ENCODE measurements around the gene POM121L2.

POM121L2 gene

GRCh38 chr6:27352850-27353249 lies 40.8 kb upstream of the POM121L2 start:
- TF ChIP-seq EZH2phosphoT487 (IDR thresholded peaks at IDR 0.05; ENCODE audit: borderline replicate concordance), result no peak
- H3K9ac ChIP-seq (ENCODE audit: low read depth, low read length, poor library complexity, severe bottlenecking), result no peak overlapping the region
- H2AFZ ChIP-seq (ENCODE audit: low read length), result no peak overlapping the region
- H3K4me3 ChIP-seq (ENCODE audit: low read length, poor library complexity, severe bottlenecking), result no peak overlapping the region
- H3K79me2 ChIP-seq (ENCODE audit: insufficient read depth, low read length), result no peaks in the 10 kb centered on the region
- H3F3A ChIP-seq (ENCODE audit: low read depth), result no peaks in the 10 kb centered on the region
- no peaks in the 10 kb centered on the region for H3K9me2 ChIP-seq (replicated peaks; ENCODE audit: low read depth, low read length)
- H3K4me1 ChIP-seq (ENCODE audit: insufficient read depth, low read length, poor library complexity, severe bottlenecking), result no peaks in the 10 kb centered on the region
- H3K9me3 ChIP-seq (ENCODE audit: insufficient read depth, low read depth, low read length), result no peaks in the 10 kb centered on the region; the same call in 1 of the 2 replicates
- H4K20me1 ChIP-seq (ENCODE audit: insufficient read depth, low read length, poor library complexity, severe bottlenecking), result no peaks in the 10 kb centered on the region
- H3K4me2 ChIP-seq (ENCODE audit: low read depth, low read length, poor library complexity, severe bottlenecking), result no peak overlapping the region
- no peaks in the 10 kb centered on the region for H3K27me3 ChIP-seq (ENCODE audit: insufficient read depth, low read length, poor library complexity, severe bottlenecking)
- H3K36me3 ChIP-seq (ENCODE audit: insufficient read depth, low read length), result no peaks in the 10 kb centered on the region

- no peaks in the 10 kb centered on the region for H3K79me2 ChIP-seq (ENCODE audit: insufficient read depth, low read length)
- H2AFZ ChIP-seq (ENCODE audit: low read length), result no peak overlapping the region
- H3K36me3 ChIP-seq (ENCODE audit: insufficient read depth, low read length), result no peaks in the 10 kb centered on the region
- H3K9me2 ChIP-seq (replicated peaks; ENCODE audit: low read depth, low read length), result no peaks in the 10 kb centered on the region
- no peak overlapping the region for H3K4me3 ChIP-seq (ENCODE audit: low read length, poor library complexity, severe bottlenecking)
- H3K4me2 ChIP-seq (ENCODE audit: low read depth, low read length, poor library complexity, severe bottlenecking), result no peak overlapping the region
- no peaks in the 10 kb centered on the region for H4K20me1 ChIP-seq (ENCODE audit: insufficient read depth, low read length, poor library complexity, severe bottlenecking)
- H3K9me3 ChIP-seq (ENCODE audit: insufficient read depth, low read depth, low read length), result no peaks in the 10 kb centered on the region
- H3K4me1 ChIP-seq (ENCODE audit: insufficient read depth, low read length, poor library complexity, severe bottlenecking), result no peaks in the 10 kb centered on the region
- H3K27me3 ChIP-seq (ENCODE audit: insufficient read depth, low read length, poor library complexity, severe bottlenecking), result no peaks in the 10 kb centered on the region
- no peaks in the 10 kb centered on the region for H3F3A ChIP-seq (ENCODE audit: low read depth)
- TF ChIP-seq CTCF (conservative IDR thresholded peaks at IDR 0.05; ENCODE audit: low read length) (no peak), EZH2phosphoT487 (IDR thresholded peaks at IDR 0.05; ENCODE audit: borderline replicate concordance) (no peak)
- no peak overlapping the region for H3K9ac ChIP-seq (ENCODE audit: low read depth, low read length, poor library complexity, severe bottlenecking)
Observed at GRCh38 chr6:27334141-27334540, 22.1 kb upstream of the POM121L2 start.

GRCh38 chr6:27333642-27334040 lies 21.6 kb upstream of the POM121L2 start:
- Histone ChIP-seq H2AFZ (ENCODE audit: low read length) (no peak overlapping the region), H3K27me3 (ENCODE audit: insufficient read depth, low read length, poor library complexity, severe bottlenecking) (no peaks in the 10 kb centered on the region), H3K9me2 (replicated peaks; ENCODE audit: low read depth, low read length) (no peaks in the 10 kb centered on the region), H3K36me3 (ENCODE audit: insufficient read depth, low read length) (no peaks in the 10 kb centered on the region), H3K4me1 (ENCODE audit: insufficient read depth, low read length, poor library complexity, severe bottlenecking) (no peaks in the 10 kb centered on the region), H3K9ac (ENCODE audit: low read depth, low read length, poor library complexity, severe bottlenecking) (no peak overlapping the region), H3K9me3 (ENCODE audit: insufficient read depth, low read depth, low read length) (no peaks in the 10 kb centered on the region), H3K4me3 (ENCODE audit: low read length, poor library complexity, severe bottlenecking) (no peak overlapping the region), H3F3A (ENCODE audit: low read depth) (no peaks in the 10 kb centered on the region), H4K20me1 (ENCODE audit: insufficient read depth, low read length, poor library complexity, severe bottlenecking) (no peaks in the 10 kb centered on the region), H3K79me2 (ENCODE audit: insufficient read depth, low read length) (no peaks in the 10 kb centered on the region), H3K4me2 (ENCODE audit: low read depth, low read length, poor library complexity, severe bottlenecking) (no peak overlapping the region)
- no peak for TF ChIP-seq EZH2phosphoT487 (IDR thresholded peaks at IDR 0.05; ENCODE audit: borderline replicate concordance)
- TF ChIP-seq CTCF (conservative IDR thresholded peaks at IDR 0.05; ENCODE audit: low read length), result no peak
